Measurements from ENCODE around the gene KCNIP3. TPM values are rescaled to one million over a fixed set of nuclear protein-coding genes. Genes with fewer than 3 reads are reported as not detected.

KCNIP3 gene
- total and polyA plus RNA-seq, 9 of the 15 experiments (the other 6 are each of a cell fraction or from before 2014, with no cell fraction given), result 0.04 TPM; not detected in 8

- no peak for ATAC-seq
- Histone ChIP-seq H3K9me1 (ENCODE audit: control insufficient read depth, insufficient read depth, low read length) (no peaks in the 10 kb centered on the region), H3K4me2 (ENCODE audit: insufficient read depth, low read length) (no peak overlapping the region), H3K36me3 (ENCODE audit: control insufficient read depth, insufficient read depth, low read length) (no peaks in the 10 kb centered on the region), H3K27me3 (ENCODE audit: control insufficient read depth in 2 of 2, insufficient read depth in 2 of 2, low read length in 2 of 2) (peaks cover 8 to 62% of the 10 kb centered on the region in 2 experiments; a peak in 4 of 5 replicates), H3K9ac (ENCODE audit: insufficient read depth in 1 of 2, low read depth in 2 of 2, low read length in 2 of 2) (no peak overlapping the region), H2AFZ (ENCODE audit: low read depth, low read length) (no peak overlapping the region), H3K4me1 (replicated peaks in 1 of 2; ENCODE audit: control insufficient read depth in 2 of 2, insufficient read depth in 2 of 2, low read length in 2 of 2) (no peaks in the 10 kb centered on the region), H3K27ac (ENCODE audit: extremely low read depth, low read depth, low read length) (no peak overlapping the region), H3K9me3 (replicated peaks; ENCODE audit: control insufficient read depth, insufficient read depth, low read depth, low read length) (no peaks in the 10 kb centered on the region), H3K79me2 (ENCODE audit: control insufficient read depth, insufficient read depth, low read length) (no peaks in the 10 kb centered on the region), H3K4me3 (no peak overlapping the region), H4K20me1 (replicated peaks; ENCODE audit: control insufficient read depth, insufficient read depth, low read length) (0 out of 2 replicates have a peak, but pooled peaks cover 4% of the 10 kb centered on the region)
- CTCF ChIA-PET (ENCODE audit: low intra/inter-chr PET ratio), result no interaction called here
- no TSS peak for BruUV-seq (replicated peaks)
- FAIRE-seq, result no peak
- POLR2A ChIA-PET, result interaction anchor here (1.3 kb wide), 1 partner anchor 10 kb away, joined by 6 read pairs; no protein-coding TSS in a partner anchor
- in situ Hi-C loops (cut with MboI) (no loop called here), intact Hi-C loops (cut with micrococcal nuclease) (no loop called here)
- no peak for TF ChIP-seq CBFA2T3 (IDR thresholded peaks at IDR 0.05)
- no peak for TF ChIP-seq TSC22D4 (tag; IDR thresholded peaks at IDR 0.05)
- no peak for TF ChIP-seq ZNF79 (CRISPR knock-in tag; IDR thresholded peaks at IDR 0.05; ENCODE audit: low read depth)
- no peak for TF ChIP-seq ZC3H4 (CRISPR knock-in tag; IDR thresholded peaks at IDR 0.05; ENCODE audit: borderline replicate concordance)
- TF ChIP-seq ARHGAP35 (IDR thresholded peaks at IDR 0.05; ENCODE audit: partially characterized antibody), result no peak
- TF ChIP-seq TEAD2 (tag; IDR thresholded peaks at IDR 0.05), result no peak
- TF ChIP-seq CREM (IDR thresholded peaks at IDR 0.05; ENCODE audit: low read depth), result no peak
- TF ChIP-seq ELK1 (CRISPR knock-in tag; IDR thresholded peaks at IDR 0.05), result no peak
- TF ChIP-seq ZNF407 (IDR thresholded peaks at IDR 0.05; ENCODE audit: low read depth), result no peak
- TF ChIP-seq ZNF12 (CRISPR knock-in tag; IDR thresholded peaks at IDR 0.05), result no peak
- 0% methylated on average over 1 of the region's 1 CpG for WGBS (ENCODE audit: insufficient coverage, low coverage, missing lambda C conversion rate)
- DNase-seq (ENCODE audit: extremely low read depth in 1 of 4, low spot score in 3 of 4), result no peak
Observed at GRCh38 chr2:95334916-95335641, 37.9 kb downstream of the KCNIP3 start.

Data from K562 (cell line).